H9 (cell line): ENCODE measurements around the gene SELENOK. TPM values are rescaled to one million over a fixed set of nuclear protein-coding genes. Genes with fewer than 3 reads are reported as not detected.

Experiments used
- DNase-seq: peaks from one replicate; pipeline ENCODE4 v3.0.0-alpha.2; 2017
- H2AFZ ChIP-seq: one replicate; pipeline ENCODE4 v1.6.1; 2013; ENCODE audit warnings: mild to moderate bottlenecking, low read length, control low read depth, moderate library complexity
- H2AK5ac ChIP-seq: 2 replicates; pipeline ENCODE4 v1.6.1; 2013; ENCODE audit warnings: low read length, control low read depth, mixed read lengths; ENCODE audit not compliant: insufficient read length
- H2BK120ac ChIP-seq: one replicate; pipeline ENCODE4 v1.6.1; 2013; ENCODE audit warnings: low read depth, mild to moderate bottlenecking, low read length, control low read depth, inconsistent platforms; ENCODE audit not compliant: poor library complexity, severe bottlenecking
- H2BK12ac ChIP-seq: 2 replicates; pipeline ENCODE4 v1.6.1; 2013; ENCODE audit warnings: low read length, control low read depth, mixed read lengths, low read depth; ENCODE audit not compliant: insufficient read length
- H2BK15ac ChIP-seq: 2 replicates; pipeline ENCODE4 v1.6.1; 2013; ENCODE audit warnings: low read depth, low read length, control low read depth
- H2BK20ac ChIP-seq: one replicate; pipeline ENCODE4 v1.6.1; 2013; ENCODE audit warnings: low read depth, mild to moderate bottlenecking, low read length, control low read depth, inconsistent platforms; ENCODE audit not compliant: poor library complexity, severe bottlenecking
- H2BK5ac ChIP-seq: 2 replicates; pipeline ENCODE4 v1.6.1; 2013; ENCODE audit warnings: low read length, control low read depth, mixed read lengths; ENCODE audit not compliant: insufficient read length
- H3K14ac ChIP-seq: 2 replicates; pipeline ENCODE4 v1.6.1; 2013; ENCODE audit warnings: low read length, control low read depth; ENCODE audit not compliant: insufficient read depth
- H3K18ac ChIP-seq: 2 replicates; pipeline ENCODE4 v1.6.1; 2013; ENCODE audit warnings: low read depth, mild to moderate bottlenecking, mixed read lengths, low read length, control low read depth; ENCODE audit not compliant: insufficient read length
- H3K23ac ChIP-seq: 2 replicates; pipeline ENCODE4 v1.6.1; 2013; ENCODE audit warnings: low read length, control low read depth, mixed read lengths, low read depth; ENCODE audit not compliant: insufficient read length
- H3K23me2 ChIP-seq: 2 replicates; pipeline ENCODE4 v1.6.1; 2013; ENCODE audit warnings: low read depth, mild to moderate bottlenecking, mixed read lengths, low read length, control low read depth; ENCODE audit not compliant: insufficient read length, poor library complexity, severe bottlenecking
- H3K27ac ChIP-seq: 2 replicates; pipeline ENCODE4 v1.5.1; 2013; ENCODE audit warnings: low read length, control low read depth, mixed read lengths, low read depth; ENCODE audit not compliant: insufficient read length
- H3K27me3 ChIP-seq: 2 replicates; pipeline ENCODE4 v1.6.1; 2013; ENCODE audit warnings: low read length, control low read depth, inconsistent platforms; ENCODE audit not compliant: insufficient read depth
- H3K4ac ChIP-seq: 2 replicates; pipeline ENCODE4 v1.6.1; 2013; ENCODE audit warnings: low read depth, mild to moderate bottlenecking, control low read depth, inconsistent platforms, low read length, moderate library complexity
- H3K4me1 ChIP-seq: 2 replicates; pipeline ENCODE4 v1.6.1; 2013; ENCODE audit warnings: low read length, control low read depth, inconsistent platforms; ENCODE audit not compliant: insufficient read depth
- H3K4me2 ChIP-seq: 2 replicates; pipeline ENCODE4 v1.6.1; 2013; ENCODE audit warnings: low read length, control low read depth, mixed read lengths; ENCODE audit not compliant: insufficient read length, insufficient read depth
- H3K56ac ChIP-seq: 2 replicates; pipeline ENCODE4 v1.6.1; 2013; ENCODE audit warnings: low read depth, mild to moderate bottlenecking, mixed read lengths, low read length, control low read depth; ENCODE audit not compliant: insufficient read length
- H3K79me1 ChIP-seq: 2 replicates; pipeline ENCODE4 v1.6.1; 2013; ENCODE audit warnings: low read depth, mild to moderate bottlenecking, moderate library complexity, low read length, control low read depth, inconsistent platforms; ENCODE audit not compliant: insufficient read depth, poor library complexity, severe bottlenecking
- H3K79me2 ChIP-seq: 2 replicates; pipeline ENCODE4 v1.6.1; 2013; ENCODE audit warnings: low read length, control low read depth, inconsistent platforms; ENCODE audit not compliant: insufficient read depth
- H3K9ac ChIP-seq: 2 replicates; pipeline ENCODE4 v1.6.1; 2013; ENCODE audit warnings: low read length, control low read depth, mixed read lengths; ENCODE audit not compliant: insufficient read length; ENCODE audit errors: extremely low read depth
- H3K9me3 ChIP-seq: one replicate; pipeline ENCODE4 v1.6.1; 2013; ENCODE audit warnings: low read depth, low read length, inconsistent platforms; ENCODE audit not compliant: control insufficient read depth
- H3T11ph ChIP-seq: one replicate; pipeline ENCODE4 v1.6.1; 2013; ENCODE audit warnings: mild to moderate bottlenecking, low read length, control low read depth, inconsistent platforms
- H4K20me1 ChIP-seq: one replicate; pipeline ENCODE4 v1.6.1; 2013; ENCODE audit not compliant: control insufficient read depth, insufficient read length, insufficient read depth
- H4K5ac ChIP-seq: 2 replicates; pipeline ENCODE4 v1.6.1; 2013; ENCODE audit warnings: low read depth, mild to moderate bottlenecking, mixed read lengths, low read length, control low read depth; ENCODE audit not compliant: insufficient read length
- H4K8ac ChIP-seq: replicated peaks from 2 replicates; pipeline ENCODE4 v1.6.1; 2013; ENCODE audit warnings: low read length, control low read depth, mixed read lengths, low read depth; ENCODE audit not compliant: insufficient read length
- H4K91ac ChIP-seq: 2 replicates; pipeline ENCODE4 v1.6.1; 2013; ENCODE audit warnings: low read depth, mild to moderate bottlenecking, moderate library complexity, mixed read lengths, low read length, control low read depth; ENCODE audit not compliant: insufficient read length
- H3K27ac Mint-ChIP-seq, 3 experiments: 2 replicates in 2 of 3; 3 replicates in 1 of 3; pipeline ENCODE4 v1.8.0; 2020 to 2021; ENCODE audit warnings: mixed read lengths in 3 of 3, mild to moderate bottlenecking in 1 of 3, moderate library complexity in 1 of 3
- H3K27me3 Mint-ChIP-seq: 2 replicates; pipeline ENCODE4 v1.8.0; 2021; ENCODE audit warnings: low read depth, mild to moderate bottlenecking, moderate library complexity, mixed read lengths
- H3K36me3 Mint-ChIP-seq, 3 experiments: 2 replicates in 2 of 3; 3 replicates in 1 of 3; pipeline ENCODE4 v1.8.0; 2020 to 2021; ENCODE audit warnings: low read depth in 3 of 3, mixed read lengths in 3 of 3; ENCODE audit not compliant: insufficient read depth in 1 of 3
- H3K4me1 Mint-ChIP-seq, 2 experiments: 2 replicates each; pipeline ENCODE4 v1.8.0; 2020; ENCODE audit warnings: mixed read lengths in 2 of 2
- H3K4me3 Mint-ChIP-seq, 2 experiments: 2 replicates in 1 of 2; 3 replicates in 1 of 2; pipeline ENCODE4 v1.8.0; 2020 to 2021; ENCODE audit warnings: mild to moderate bottlenecking in 2 of 2, mixed read lengths in 2 of 2, moderate library complexity in 1 of 2
- H3K9me3 Mint-ChIP-seq, 2 experiments: 2 replicates in 1 of 2; 3 replicates in 1 of 2; pipeline ENCODE4 v1.8.0; 2020; ENCODE audit warnings: mild to moderate bottlenecking in 2 of 2, mixed read lengths in 2 of 2, moderate library complexity in 1 of 2
- CTCF ChIP-seq: fragments of 200-600 bp; sonication (generic); conservative IDR thresholded peaks from 3 replicates; pipeline ENCODE4 v1.8.0; 2021; ENCODE audit warnings: antibody characterized with exemption, mild to moderate bottlenecking
- WGBS: extraction: QIAGEN DNeasy Blood & Tissue Kit; methylation state at CpG from one replicate; pipeline ENCODE4 v1.1.7; 2013; ENCODE audit warnings: missing lambda C conversion rate, low lambda C conversion rate, mixed read lengths; ENCODE audit not compliant: insufficient read length; ENCODE audit errors: extremely low coverage; 5-methylcytosine and 5-hydroxymethylcytosine counted together
- total RNA-seq: library from RNA; stranded (reverse); gene quantifications from 2 replicates; pipeline ENCODE4 v1.2.1, GENCODE V29; 2021

SELENOK gene
- total RNA-seq, 1 experiment from 2014 or later = 34.6 TPM

GRCh38 chr3:53884623-53885022 is 7.0 kb downstream of the SELENOK start:
- no peak for DNase-seq
- no peak for TF ChIP-seq CTCF
- no peaks in the 10 kb centered on the region for H3K27me3 Mint-ChIP-seq
- H4K8ac ChIP-seq = no peak overlapping the region
- no peak overlapping the region for H2AFZ ChIP-seq
- H2AK5ac ChIP-seq = no peak overlapping the region
- no peaks in the 10 kb centered on the region for H3K27me3 ChIP-seq
- H3K4ac ChIP-seq = no peak overlapping the region
- H3K4me2 ChIP-seq = no peak overlapping the region
- peaks cover 9% of the 10 kb centered on the region for H3K23me2 ChIP-seq
- no peak overlapping the region for H4K5ac ChIP-seq
- H3T11ph ChIP-seq = no peak overlapping the region
- no peaks in the 10 kb centered on the region for H3K9me3 Mint-ChIP-seq
- WGBS = no CpG with 5 or more reads among the region's 11 CpGs
- H3K4me3 Mint-ChIP-seq = no peak overlapping the region
- H2BK120ac ChIP-seq = no peak overlapping the region
- H3K56ac ChIP-seq = no peak overlapping the region
- no peaks in the 10 kb centered on the region for H3K79me1 ChIP-seq
- H2BK15ac ChIP-seq = no peak overlapping the region
- H3K9ac ChIP-seq = no peak overlapping the region
- H2BK12ac ChIP-seq = no peak overlapping the region
- peaks cover 5% of the 10 kb centered on the region; the same call in 1 of the 2 replicates for H3K4me1 ChIP-seq
- no peak overlapping the region for H3K14ac ChIP-seq
- no peak overlapping the region for H3K27ac Mint-ChIP-seq
- peaks cover 11 to 12% of the 10 kb centered on the region in 2 experiments for H3K4me1 Mint-ChIP-seq
- no peak overlapping the region for H4K91ac ChIP-seq
- no peak overlapping the region for H2BK20ac ChIP-seq
- no peak overlapping the region for H3K18ac ChIP-seq
- no peaks in the 10 kb centered on the region for H3K9me3 ChIP-seq
- no peak overlapping the region for H3K23ac ChIP-seq
- H3K36me3 Mint-ChIP-seq = peaks cover 8 to 36% (median 36%) of the 10 kb centered on the region in 3 experiments; a peak in 6 of 7 replicates
- no peaks in the 10 kb centered on the region for H4K20me1 ChIP-seq
- no peak overlapping the region for H2BK5ac ChIP-seq
- peaks cover 2% of the 10 kb centered on the region; the same call in 1 of the 2 replicates for H3K79me2 ChIP-seq
- no peak overlapping the region for H3K27ac ChIP-seq
